GM21737 (cell line): Measurements from ENCODE around the gene ARL15.

Experiments
- ATAC-seq: cut with Tn5 transposase; IDR thresholded peaks from one replicate; pipeline ENCODE4 v1.9.1; 2021; ENCODE audit warnings: mild to moderate bottlenecking, moderate library complexity; ENCODE audit not compliant: unreplicated experiment

The ARL15 gene

GRCh38 chr5:54254482-54255198 lies 55.7 kb downstream of the ARL15 start:
- no peak for ATAC-seq

- ATAC-seq = no peak
Measured at GRCh38 chr5:54251981-54252380, 58.4 kb downstream of the ARL15 start.

- ATAC-seq = no peak
Measured at GRCh38 chr5:54249210-54250028, 61.0 kb downstream of the ARL15 start.

- no peak for ATAC-seq
Measured at GRCh38 chr5:54247226-54247625, 63.1 kb downstream of the ARL15 start.

GRCh38 chr5:54243483-54244080 lies 66.8 kb downstream of the ARL15 start:
- ATAC-seq = no peak

GRCh38 chr5:54242297-54242696 lies 68.1 kb downstream of the ARL15 start:
- ATAC-seq = no peak

- ATAC-seq = no peak
Measured at GRCh38 chr5:54234304-54234933, 76.0 kb downstream of the ARL15 start.

GRCh38 chr5:54230936-54231685 lies 79.3 kb downstream of the ARL15 start:
- ATAC-seq = no peak

GRCh38 chr5:54229041-54229780 lies 81.2 kb downstream of the ARL15 start:
- peak; percentile 87 for ATAC-seq

GRCh38 chr5:54227759-54228158 lies 82.6 kb downstream of the ARL15 start:
- no peak for ATAC-seq

- no peak for ATAC-seq
Measured at GRCh38 chr5:54227109-54227508, 83.3 kb downstream of the ARL15 start.

- no peak for ATAC-seq
Measured at GRCh38 chr5:54226215-54226614, 84.2 kb downstream of the ARL15 start.

- no peak for ATAC-seq
Measured at GRCh38 chr5:54224103-54224826, 86.1 kb downstream of the ARL15 start.

- ATAC-seq = no peak
Measured at GRCh38 chr5:54222336-54222735, 88.0 kb downstream of the ARL15 start.

- ATAC-seq = no peak
Measured at GRCh38 chr5:54221135-54221534, 89.2 kb downstream of the ARL15 start.

- ATAC-seq = no peak
Measured at GRCh38 chr5:54220230-54221040, 89.9 kb downstream of the ARL15 start.

- no peak for ATAC-seq
Measured at GRCh38 chr5:54217826-54218503, 92.4 kb downstream of the ARL15 start.

GRCh38 chr5:54215233-54215736 lies 95.1 kb downstream of the ARL15 start:
- no peak for ATAC-seq
